Tibial nerve (tissue), 3 donors: ENCODE results near the gene IFIT3.
"Not testable (repeated sequence)": the region's sequence is repeated elsewhere in the genome, so short reads cannot be mapped to it uniquely, and the experiment has no call there.

Experiments
- POLR2A ChIP-seq, 2 donors: fragments of 450-650 bp; IDR thresholded peaks; one replicate each; pipeline ENCODE4 v1.6.1; 2017; ENCODE audit warnings: antibody characterized with exemption in 2 of 2, mild to moderate bottlenecking in 2 of 2, moderate library complexity in 2 of 2
- TF ChIP-seq, protein P1 (sequence below), 5 experiments: fragments of 200-600 bp in 3 of 5; fragments of 450-650 bp in 2 of 5; sonication (generic) in 3 of 5; IDR thresholded peaks; one replicate each; pipeline ENCODE4 v1.5.1; 2016 to 2019; ENCODE audit warnings: antibody characterized with exemption in 5 of 5, mild to moderate bottlenecking in 3 of 5, moderate library complexity in 2 of 5

DNA sequence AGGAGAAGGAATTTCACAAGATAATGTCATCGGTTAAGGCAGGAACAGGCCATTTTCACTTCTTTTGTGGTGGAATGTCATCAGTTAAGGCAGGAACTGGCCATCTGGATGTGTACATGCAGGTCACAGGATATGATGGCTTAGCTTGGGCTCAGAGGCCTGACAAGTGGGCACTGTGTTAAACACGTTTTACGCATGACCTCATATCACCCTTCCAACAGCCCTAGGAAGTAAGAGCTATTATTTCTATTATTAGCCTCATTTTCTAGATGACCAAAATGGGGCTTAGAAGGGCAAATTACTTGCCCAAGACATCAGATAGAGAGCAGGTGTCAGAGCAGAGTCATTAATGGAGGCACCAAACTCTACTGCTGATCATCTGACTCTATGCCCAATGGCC is 2.2 kb downstream of the IFIT3 start:
- not testable (repeated sequence) for TF ChIP-seq POLR2A (IDR thresholded peaks at IDR 0.05)
- TF ChIP-seq, protein P1, sequence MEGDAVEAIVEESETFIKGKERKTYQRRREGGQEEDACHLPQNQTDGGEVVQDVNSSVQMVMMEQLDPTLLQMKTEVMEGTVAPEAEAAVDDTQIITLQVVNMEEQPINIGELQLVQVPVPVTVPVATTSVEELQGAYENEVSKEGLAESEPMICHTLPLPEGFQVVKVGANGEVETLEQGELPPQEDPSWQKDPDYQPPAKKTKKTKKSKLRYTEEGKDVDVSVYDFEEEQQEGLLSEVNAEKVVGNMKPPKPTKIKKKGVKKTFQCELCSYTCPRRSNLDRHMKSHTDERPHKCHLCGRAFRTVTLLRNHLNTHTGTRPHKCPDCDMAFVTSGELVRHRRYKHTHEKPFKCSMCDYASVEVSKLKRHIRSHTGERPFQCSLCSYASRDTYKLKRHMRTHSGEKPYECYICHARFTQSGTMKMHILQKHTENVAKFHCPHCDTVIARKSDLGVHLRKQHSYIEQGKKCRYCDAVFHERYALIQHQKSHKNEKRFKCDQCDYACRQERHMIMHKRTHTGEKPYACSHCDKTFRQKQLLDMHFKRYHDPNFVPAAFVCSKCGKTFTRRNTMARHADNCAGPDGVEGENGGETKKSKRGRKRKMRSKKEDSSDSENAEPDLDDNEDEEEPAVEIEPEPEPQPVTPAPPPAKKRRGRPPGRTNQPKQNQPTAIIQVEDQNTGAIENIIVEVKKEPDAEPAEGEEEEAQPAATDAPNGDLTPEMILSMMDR (IDR thresholded peaks at IDR 0.05), result not testable (repeated sequence)
